Measurements from ENCODE around the gene HK3.

- TF ChIP-seq GATA2 (CRISPR knock-in tag; IDR thresholded peaks at IDR 0.05) (no peak), KLF6 (CRISPR knock-in tag; IDR thresholded peaks at IDR 0.05; ENCODE audit: borderline replicate concordance) (no peak), ETV6 (IDR thresholded peaks at IDR 0.05; ENCODE audit: borderline replicate concordance in 1 of 2, low read depth in 2 of 2, low read length in 1 of 2) (no peak), ETV6 (CRISPR knock-in tag; IDR thresholded peaks at IDR 0.05; ENCODE audit: borderline replicate concordance) (no peak), SMARCA5 (IDR thresholded peaks at IDR 0.05) (no peak), CTCF (IDR thresholded peaks at IDR 0.05 in 2 of 3, conservative IDR thresholded peaks at IDR 0.05 in 1 of 3; ENCODE audit: insufficient read depth in 2 of 3, low read depth in 1 of 3, low read length in 3 of 3) (no peak), ZNF3 (CRISPR knock-in tag; IDR thresholded peaks at IDR 0.05) (no peak), TCF7L2 (IDR thresholded peaks at IDR 0.05; ENCODE audit: low read depth, low read length) (no peak), RFX5 (IDR thresholded peaks at IDR 0.05; ENCODE audit: low read depth, low read length) (no peak), ZNF644 (tag; IDR thresholded peaks at IDR 0.05; ENCODE audit: low read depth) (no peak), KDM1A (IDR thresholded peaks at IDR 0.05) (no peak), EZH2 (IDR thresholded peaks at IDR 0.05; ENCODE audit: borderline replicate concordance, low read depth, low read length) (no peak), ZNF274 (IDR thresholded peaks at IDR 0.05; ENCODE audit: borderline replicate concordance, low read depth, low read length) (no peak)
- TF ChIP-seq, protein P1, sequence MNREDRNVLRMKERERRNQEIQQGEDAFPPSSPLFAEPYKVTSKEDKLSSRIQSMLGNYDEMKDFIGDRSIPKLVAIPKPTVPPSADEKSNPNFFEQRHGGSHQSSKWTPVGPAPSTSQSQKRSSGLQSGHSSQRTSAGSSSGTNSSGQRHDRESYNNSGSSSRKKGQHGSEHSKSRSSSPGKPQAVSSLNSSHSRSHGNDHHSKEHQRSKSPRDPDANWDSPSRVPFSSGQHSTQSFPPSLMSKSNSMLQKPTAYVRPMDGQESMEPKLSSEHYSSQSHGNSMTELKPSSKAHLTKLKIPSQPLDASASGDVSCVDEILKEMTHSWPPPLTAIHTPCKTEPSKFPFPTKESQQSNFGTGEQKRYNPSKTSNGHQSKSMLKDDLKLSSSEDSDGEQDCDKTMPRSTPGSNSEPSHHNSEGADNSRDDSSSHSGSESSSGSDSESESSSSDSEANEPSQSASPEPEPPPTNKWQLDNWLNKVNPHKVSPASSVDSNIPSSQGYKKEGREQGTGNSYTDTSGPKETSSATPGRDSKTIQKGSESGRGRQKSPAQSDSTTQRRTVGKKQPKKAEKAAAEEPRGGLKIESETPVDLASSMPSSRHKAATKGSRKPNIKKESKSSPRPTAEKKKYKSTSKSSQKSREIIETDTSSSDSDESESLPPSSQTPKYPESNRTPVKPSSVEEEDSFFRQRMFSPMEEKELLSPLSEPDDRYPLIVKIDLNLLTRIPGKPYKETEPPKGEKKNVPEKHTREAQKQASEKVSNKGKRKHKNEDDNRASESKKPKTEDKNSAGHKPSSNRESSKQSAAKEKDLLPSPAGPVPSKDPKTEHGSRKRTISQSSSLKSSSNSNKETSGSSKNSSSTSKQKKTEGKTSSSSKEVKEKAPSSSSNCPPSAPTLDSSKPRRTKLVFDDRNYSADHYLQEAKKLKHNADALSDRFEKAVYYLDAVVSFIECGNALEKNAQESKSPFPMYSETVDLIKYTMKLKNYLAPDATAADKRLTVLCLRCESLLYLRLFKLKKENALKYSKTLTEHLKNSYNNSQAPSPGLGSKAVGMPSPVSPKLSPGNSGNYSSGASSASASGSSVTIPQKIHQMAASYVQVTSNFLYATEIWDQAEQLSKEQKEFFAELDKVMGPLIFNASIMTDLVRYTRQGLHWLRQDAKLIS (CRISPR knock-in tag; IDR thresholded peaks at IDR 0.05) = no peak
Observed at GRCh38 chr5:176856746-176857145, 42.4 kb downstream of the HK3 start.

Data from K562 (cell line).